GM19438 (cell line): ENCODE results near the gene RPS6KL1.
A peak's percentile ranks its signal among the peaks of the same experiment; 100 is the strongest.

Source experiments
- ATAC-seq: cut with Tn5 transposase; IDR thresholded peaks from one replicate; pipeline ENCODE4 v1.9.1; 2021; ENCODE audit warnings: low read depth; ENCODE audit not compliant: unreplicated experiment

The RPS6KL1 gene

GRCh38 chr14:74952697-74953484, 29.8 kb upstream of the RPS6KL1 start:
- no peak for ATAC-seq

- ATAC-seq: no peak
These were observed 29.2 kb upstream of the RPS6KL1 start for GRCh38 chr14:74952180-74952665.

DNA sequence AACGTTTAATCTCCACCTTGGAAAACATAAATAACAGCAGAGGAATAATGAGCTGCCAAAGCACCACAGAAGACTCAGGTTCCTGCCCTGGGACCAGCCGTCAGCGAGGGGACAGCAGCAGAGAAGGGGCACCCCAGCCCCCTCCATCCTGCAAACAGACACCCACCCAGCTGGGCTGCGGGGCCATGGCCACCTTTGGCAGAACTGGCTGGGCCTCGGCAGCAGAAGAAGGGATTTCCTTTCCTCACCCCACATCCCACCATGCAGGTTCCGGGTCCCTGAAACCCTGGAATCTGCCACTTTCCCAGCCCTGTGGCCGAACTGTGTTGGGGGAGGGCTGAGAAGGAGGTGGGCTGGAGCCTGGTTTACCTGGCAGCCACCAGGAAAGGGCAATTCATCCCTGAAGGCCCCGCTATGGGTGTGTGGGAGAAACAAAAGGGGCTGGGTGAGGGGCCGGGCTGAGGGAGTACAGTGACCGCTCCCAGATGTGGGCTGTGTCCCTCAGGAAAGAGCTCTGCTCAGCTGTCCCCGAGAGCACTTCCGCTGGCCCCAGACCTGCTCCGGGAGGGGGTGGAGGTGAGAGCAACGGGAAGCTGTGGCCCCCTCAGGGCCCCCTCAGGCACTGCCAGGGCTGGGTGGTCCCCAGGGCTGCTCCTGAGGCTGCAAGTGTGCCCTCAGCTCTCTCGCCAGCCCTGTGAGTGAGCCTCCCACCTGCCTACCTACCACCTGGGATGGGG, 28.6 kb upstream of the RPS6KL1 start:
- no peak for ATAC-seq

DNA sequence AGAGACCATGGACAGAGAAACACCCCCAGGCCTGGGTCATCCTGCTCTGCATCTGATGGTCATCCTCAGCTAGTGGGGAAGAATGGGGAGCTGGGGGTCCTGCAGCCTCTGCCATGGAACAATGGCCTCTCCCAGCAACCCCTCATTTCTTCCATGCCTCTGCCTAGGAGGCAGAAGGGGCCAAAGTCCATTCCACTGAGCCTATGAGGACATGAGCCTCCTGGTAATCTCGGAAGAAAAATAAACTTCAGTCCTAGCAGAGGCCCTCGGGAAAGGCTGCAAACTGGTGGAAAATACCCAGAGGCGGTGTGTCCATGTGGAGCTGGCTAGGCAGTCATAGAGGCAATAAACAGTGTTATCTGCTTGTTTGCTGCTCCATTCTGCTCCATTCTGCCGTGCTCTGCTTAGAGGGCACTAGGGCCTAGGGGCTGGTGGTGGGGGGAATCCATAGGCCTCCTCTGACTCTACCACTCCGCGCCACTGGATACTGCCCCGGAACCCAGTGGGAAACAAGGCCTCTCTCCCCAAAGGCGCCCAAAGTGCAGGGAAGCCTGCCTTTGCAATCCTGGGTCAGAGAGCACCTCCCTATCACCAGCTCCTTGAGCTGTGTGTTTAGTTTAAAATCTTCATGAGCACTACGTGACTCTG, 27.9 kb upstream of the RPS6KL1 start:
- ATAC-seq: no peak

- no peak for ATAC-seq
These were observed 27.0 kb upstream of the RPS6KL1 start for GRCh38 chr14:74949859-74950573.

DNA sequence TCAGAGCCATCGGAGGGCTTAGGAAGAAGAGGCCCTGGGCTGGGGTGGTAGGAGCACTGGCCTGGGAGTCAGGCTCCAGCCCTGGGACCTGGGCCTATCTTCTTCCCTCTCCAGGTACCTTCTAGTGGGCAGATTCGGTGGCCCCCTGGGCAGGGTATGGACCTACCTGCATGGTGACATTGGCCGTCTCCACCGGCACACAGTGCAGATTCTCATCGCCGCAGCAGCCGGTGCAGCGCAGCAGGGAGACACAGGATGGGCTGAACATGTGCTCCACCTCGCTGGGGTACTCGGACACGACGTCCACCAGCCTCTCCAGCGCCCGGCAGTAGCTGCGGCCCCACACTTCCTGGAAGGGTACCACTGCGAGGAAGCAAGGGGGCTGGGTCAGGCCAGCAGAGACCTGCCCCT, 26.1 kb upstream of the RPS6KL1 start:
- no peak for ATAC-seq

DNA sequence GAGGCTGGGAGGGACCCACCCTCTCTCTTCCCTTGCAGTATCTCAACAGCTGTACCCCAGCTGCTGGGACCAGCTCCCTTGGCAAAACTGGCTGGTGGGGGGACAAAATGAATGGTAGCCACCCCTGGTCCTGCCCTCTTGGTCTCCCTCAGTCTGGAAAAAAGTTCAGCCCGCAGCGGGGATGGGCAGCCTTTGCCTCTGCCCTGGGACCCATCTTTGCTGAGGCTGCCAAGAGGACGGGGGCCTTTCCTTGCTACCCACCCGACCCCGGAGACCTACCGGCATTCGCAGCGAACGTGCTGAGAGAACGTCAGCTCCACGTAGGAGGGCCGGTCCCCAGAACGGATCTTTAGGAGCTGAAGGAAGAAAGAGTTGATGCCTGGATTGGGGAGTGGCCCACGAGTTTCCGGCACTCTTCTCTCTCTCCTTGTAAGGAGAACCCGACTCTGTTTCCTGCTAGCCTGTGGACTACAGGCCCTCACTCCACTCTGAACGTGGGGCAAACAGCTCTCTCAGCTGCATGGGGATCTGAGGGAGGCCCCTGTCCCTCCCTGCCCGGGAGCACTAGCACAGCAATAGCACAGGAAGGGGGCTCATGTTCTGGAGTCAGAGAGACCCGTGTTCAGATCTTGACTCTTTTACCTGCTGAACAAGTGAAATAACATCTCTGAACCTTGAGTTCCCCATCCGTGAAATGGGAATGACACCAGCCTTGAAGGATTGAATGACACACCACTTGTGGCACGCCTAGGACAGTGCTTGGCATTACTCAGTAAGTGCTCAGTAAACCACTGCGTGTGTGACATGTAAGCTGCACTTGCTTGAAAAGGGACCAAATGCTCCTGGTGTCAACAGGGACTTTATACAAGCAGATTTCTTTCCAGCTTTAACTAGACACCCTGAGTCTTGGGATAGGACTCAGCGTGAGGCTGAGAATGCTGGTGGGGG, 25.4 kb upstream of the RPS6KL1 start:
- no peak for ATAC-seq

- ATAC-seq: no peak
These were observed 24.5 kb upstream of the RPS6KL1 start for GRCh38 chr14:74947353-74948227.

DNA sequence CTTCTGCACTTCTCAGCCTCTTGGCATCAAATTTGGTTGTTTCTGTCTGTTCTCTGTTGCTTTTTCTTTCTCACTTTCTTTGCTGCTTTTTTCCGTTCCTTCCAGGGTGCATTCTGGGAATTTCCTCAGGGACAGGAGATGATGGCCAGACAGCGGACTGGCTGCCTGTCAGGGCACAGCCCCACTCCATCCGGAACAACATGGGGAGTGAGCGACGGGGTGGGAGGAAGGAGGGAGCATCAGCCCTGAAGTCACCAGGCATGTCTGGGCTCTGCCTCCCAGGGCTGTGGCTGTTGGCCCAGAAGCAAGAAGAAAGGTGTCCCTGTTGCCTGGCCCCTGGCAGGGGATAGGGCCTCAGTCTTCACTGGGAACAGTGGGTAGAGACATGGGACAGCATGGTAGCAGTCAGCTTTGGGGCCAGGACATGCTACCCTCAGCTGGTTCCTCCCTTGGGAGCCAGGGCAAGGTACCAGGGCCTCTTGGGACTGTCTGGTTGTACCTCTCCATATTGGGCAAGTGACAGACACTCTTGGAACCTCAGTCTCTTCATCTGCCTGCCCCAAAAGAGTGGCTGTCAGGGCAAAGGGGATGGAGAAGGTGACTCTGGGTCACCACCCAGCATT, 23.7 kb upstream of the RPS6KL1 start:
- ATAC-seq: no peak

- ATAC-seq: no peak
These were observed 23.0 kb upstream of the RPS6KL1 start for GRCh38 chr14:74945852-74946658.

DNA sequence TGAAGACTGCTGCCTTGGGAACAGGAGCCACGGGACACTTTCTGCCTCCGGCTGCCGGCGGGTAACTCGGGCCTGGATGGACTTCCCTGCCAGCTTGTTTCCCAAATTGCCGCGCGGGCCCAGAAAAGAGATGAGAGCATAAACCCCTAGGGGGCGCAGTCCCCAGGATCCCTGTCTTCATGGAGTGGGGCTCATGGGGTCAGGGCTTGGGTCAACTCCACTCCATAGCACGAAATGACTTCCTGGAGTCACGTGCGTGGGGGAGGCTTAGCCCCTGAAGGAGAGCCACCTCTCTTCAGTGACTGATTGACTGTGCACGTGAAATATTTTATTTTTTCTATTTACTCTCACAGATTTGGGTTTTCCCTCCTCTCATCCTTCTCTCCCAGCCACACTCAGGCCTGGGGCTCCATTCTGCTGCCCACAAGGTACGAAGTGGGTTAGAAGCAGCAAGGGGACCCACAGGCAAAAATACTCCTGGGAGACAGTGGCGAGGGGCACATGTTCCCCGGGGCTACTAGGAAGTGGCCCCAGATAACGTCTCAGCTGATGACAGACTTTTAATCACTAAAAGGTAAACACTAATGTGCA, 22.3 kb upstream of the RPS6KL1 start:
- no peak for ATAC-seq

GRCh38 chr14:74942608-74943007, 19.5 kb upstream of the RPS6KL1 start:
- no peak for ATAC-seq

DNA sequence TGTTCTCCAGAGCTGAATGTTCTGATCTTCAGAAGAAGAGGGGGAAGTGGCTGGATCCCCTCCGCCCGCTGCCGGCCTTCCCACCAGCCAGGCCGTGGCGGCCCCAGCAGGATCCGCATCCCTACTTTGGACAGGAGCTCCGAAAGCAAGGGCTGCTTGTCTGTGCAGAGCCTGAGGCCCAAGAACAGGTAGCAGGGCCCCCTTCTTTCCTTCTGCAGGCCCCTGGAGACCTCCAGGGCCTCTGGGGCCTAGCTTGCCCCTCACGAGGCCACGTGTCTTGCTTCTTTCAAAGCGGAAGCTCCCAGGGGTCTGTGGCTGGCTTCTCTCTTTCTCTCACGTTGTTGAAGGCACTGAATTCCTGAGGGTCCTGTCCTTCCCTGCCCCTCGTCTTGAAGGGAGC, 19.1 kb upstream of the RPS6KL1 start:
- ATAC-seq: peak; percentile 10

DNA sequence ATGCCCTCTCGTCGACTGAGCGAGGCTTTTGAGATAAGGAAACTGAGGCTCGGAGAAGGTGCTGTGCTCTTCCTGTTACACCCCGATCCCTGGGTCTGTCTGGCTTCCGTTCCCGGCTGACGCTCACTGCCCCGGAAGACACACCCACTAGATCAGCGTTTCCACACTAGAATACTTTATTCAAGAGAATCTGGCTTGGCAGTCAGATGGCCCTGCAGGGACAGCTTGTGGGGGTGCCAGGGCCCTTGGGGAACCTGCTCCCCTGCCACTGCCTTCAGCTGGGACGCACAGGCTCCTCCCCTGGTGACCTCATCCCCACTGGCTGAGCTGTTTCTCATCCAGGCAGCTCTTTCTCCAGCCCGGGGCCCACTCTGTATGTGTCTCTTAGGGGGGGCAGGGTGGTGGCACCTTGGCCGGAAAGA, 18.6 kb upstream of the RPS6KL1 start:
- peak; percentile 49 for ATAC-seq

DNA sequence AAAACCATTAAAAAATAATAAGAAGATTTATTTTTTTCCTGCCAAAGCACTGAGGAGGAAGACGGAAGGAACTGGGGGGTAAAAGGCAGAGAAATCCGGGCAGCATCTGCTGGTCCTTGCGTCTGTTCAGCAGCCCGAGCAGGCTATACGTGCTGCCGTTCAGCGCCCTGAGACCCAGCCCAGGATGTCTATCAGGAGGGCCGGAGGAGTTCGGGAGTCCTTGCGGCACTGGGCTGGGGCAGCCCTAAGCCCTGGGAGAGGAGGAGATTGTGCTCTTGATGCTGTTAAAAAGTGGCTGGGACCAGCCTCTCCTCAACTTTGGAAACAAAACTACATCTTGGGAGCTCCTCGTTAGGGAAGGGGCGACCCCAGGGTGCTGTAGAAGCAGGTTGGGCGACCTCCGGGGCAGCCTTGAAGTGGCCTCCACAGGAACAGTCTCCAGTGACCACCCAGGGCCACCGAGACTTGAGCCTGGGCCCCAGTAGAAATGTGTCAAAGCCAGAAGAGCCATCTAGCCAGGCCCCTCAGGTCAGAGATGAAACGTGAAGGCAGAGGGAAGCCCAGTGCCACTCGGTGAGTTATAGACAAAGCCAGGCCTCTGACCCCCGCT, 18.0 kb upstream of the RPS6KL1 start:
- no peak for ATAC-seq
